Thoracic aorta (tissue), 2 donors: Measurements from ENCODE around the gene ZIC4. TPM values are rescaled to one million over a fixed set of nuclear protein-coding genes. Genes with fewer than 3 reads are reported as not detected.

Experiments
- ATAC-seq: fragments of 150-250 bp; one replicate; pipeline ENCODE4 v1.8.0; 2017; ENCODE audit warnings: low read depth; ENCODE audit not compliant: insufficient number of reproducible peaks, low FRiP score
- DNase-seq: peaks from one replicate; pipeline ENCODE4 v3.0.0-alpha.2; 2020; ENCODE audit warnings: low spot score
- H3K27ac ChIP-seq, 2 donors: fragments of 200-600 bp; sonication (generic); 1 replicate in 1 of 2; 2 replicates in 1 of 2; pipeline ENCODE4 v1.5.1; 2016; ENCODE audit warnings: mild to moderate bottlenecking in 2 of 2, moderate library complexity in 2 of 2
- H3K27me3 ChIP-seq: fragments of 200-600 bp; sonication (generic); replicated peaks from 2 replicates; pipeline ENCODE4 v1.6.0; 2016; ENCODE audit warnings: mild to moderate bottlenecking; ENCODE audit not compliant: insufficient read depth
- H3K36me3 ChIP-seq: fragments of 200-600 bp; sonication (generic); one replicate; pipeline ENCODE4 v1.5.1; 2016
- H3K4me1 ChIP-seq, 2 donors: fragments of 200-600 bp; sonication (generic); 1 replicate in 1 of 2; 2 replicates in 1 of 2; pipeline versions ENCODE4 v1.5.1 to v1.6.0; 2016; ENCODE audit warnings: low read depth in 2 of 2, mild to moderate bottlenecking in 1 of 2; ENCODE audit not compliant: control insufficient read depth in 1 of 2
- H3K4me3 ChIP-seq: fragments of 200-600 bp; sonication (generic); 2 replicates; pipeline ENCODE4 v1.5.1; 2016; ENCODE audit warnings: mild to moderate bottlenecking
- H3K9me3 ChIP-seq: fragments of 200-600 bp; sonication (generic); 2 replicates; pipeline ENCODE4 v1.5.1; 2016
- total RNA-seq, 2 donors: library from RNA; depleted of rRNA; stranded (reverse); fragments of >200 nt; gene quantifications; one replicate each; pipeline versions ENCODE4 v1.1.0 to v1.2.3, GENCODE V29; 2016
- TF ChIP-seq, protein P1 (sequence below): fragments of 200-600 bp; sonication (generic); IDR thresholded peaks from one replicate; pipeline ENCODE4 v1.5.1; 2019; ENCODE audit warnings: antibody characterized with exemption

ZIC4 gene
- not detected for total RNA-seq

DNA sequence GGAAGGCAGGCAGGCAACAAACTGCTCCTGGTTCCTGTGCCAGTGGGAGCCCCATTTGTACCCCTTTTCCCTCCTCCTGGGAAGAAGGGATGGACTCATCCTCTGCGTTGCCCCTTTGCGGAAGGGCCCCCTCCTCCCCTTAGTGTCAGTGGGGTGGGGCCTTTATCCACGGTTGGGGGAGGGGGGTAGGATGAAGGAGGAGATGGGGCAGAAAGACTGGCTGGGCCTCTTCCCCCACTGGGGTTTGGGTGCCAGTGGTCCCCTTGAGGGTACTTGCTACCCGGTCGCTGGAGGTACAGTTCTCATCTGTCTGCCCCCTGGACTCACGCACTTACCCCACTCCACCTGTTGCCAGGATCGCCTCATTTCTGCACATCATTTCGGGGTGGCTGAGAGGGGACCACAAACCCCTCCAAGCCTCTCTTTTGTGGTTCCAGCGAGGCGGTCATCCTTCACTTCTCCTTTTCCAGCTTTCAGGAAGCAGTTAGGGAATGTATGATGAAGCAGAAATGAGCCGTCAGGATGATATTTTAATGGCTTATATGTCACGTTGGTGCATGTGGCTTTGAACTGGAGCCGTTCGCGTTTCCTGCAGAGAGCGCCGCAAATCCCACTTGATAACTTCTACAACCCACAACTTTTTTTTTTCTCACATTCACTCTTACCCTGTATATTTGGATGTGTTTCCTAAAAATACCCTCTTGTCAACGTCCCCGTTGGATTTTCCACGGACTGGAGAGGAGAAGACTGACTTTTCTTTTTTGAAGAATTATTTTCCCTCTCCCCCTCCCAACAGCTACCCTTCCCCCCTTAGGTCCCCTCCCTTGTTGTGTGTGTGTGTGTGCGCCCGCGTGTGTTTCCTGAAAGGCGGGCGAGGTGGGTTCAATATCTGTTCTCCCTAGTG, at the start of gene ZIC4:
TSS of gene ZIC4 (minus strand) at position 516 of the 904 bp plus-strand sequence. CDS start 3,746 bp downstream, outside the sequence.
- H3K4me1 ChIP-seq = peaks cover 12 to 35% of the 10 kb centered on the region in 2 donors
- DNase-seq (no peak), ATAC-seq (no peak)
- no peaks in the 10 kb centered on the region for H3K36me3 ChIP-seq
- H3K27ac ChIP-seq = no peak within 1 kb of the TSS
- TF ChIP-seq, protein P1, sequence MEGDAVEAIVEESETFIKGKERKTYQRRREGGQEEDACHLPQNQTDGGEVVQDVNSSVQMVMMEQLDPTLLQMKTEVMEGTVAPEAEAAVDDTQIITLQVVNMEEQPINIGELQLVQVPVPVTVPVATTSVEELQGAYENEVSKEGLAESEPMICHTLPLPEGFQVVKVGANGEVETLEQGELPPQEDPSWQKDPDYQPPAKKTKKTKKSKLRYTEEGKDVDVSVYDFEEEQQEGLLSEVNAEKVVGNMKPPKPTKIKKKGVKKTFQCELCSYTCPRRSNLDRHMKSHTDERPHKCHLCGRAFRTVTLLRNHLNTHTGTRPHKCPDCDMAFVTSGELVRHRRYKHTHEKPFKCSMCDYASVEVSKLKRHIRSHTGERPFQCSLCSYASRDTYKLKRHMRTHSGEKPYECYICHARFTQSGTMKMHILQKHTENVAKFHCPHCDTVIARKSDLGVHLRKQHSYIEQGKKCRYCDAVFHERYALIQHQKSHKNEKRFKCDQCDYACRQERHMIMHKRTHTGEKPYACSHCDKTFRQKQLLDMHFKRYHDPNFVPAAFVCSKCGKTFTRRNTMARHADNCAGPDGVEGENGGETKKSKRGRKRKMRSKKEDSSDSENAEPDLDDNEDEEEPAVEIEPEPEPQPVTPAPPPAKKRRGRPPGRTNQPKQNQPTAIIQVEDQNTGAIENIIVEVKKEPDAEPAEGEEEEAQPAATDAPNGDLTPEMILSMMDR = no peak
- peaks cover 56% of the 10 kb centered on the region for H3K27me3 ChIP-seq
- H3K9me3 ChIP-seq = no peaks in the 10 kb centered on the region
- peak within 1 kb of the TSS; percentile 36 for H3K4me3 ChIP-seq

DNA sequence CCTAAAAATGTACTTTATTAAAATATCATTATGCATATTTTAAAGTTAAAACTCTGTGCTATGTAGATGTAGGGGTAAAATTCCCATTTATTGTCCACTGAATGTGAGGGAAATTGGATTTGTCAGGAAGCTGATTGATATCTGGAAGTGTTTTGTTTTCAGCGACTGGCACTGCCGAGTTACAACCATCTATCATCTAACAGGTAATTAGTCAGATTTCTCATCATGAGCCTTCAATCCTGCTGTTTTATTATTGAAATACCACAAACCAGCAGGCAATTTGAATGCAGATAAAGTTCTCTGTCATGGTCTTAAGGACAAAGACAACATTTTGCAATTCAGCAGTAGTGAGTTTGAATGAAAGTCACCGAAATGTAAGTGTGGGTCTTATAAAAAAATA, 43.3 kb upstream of the ZIC4 start:
- no peak overlapping the region for H3K27ac ChIP-seq
- H3K27me3 ChIP-seq = no peaks in the 10 kb centered on the region
- no peak overlapping the region for H3K4me3 ChIP-seq
- H3K36me3 ChIP-seq = no peaks in the 10 kb centered on the region
- TF ChIP-seq, protein P1 = no peak
- DNase-seq (no peak), ATAC-seq (no peak)
- H3K9me3 ChIP-seq = no peaks in the 10 kb centered on the region
- no peaks in the 10 kb centered on the region for H3K4me1 ChIP-seq

DNA sequence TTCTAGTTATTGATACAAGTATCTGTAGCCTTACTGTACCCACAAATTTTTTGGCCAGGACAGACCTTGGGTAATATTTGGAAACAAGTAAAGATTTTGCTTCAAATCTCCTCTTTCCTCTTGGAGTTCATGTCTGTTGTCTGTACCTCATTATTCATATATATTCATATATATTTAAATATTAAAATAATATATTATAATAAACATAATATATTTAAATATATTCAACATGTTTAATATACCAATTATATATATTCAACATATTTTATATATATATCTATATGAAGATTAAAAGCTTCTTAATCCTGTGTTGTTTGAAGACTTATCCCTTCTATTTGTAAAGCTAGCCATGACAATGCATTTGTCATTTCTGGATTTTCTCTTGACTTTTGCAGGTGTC, 40.9 kb upstream of the ZIC4 start:
- no peaks in the 10 kb centered on the region for H3K9me3 ChIP-seq
- H3K27me3 ChIP-seq = no peaks in the 10 kb centered on the region
- no peak overlapping the region for H3K27ac ChIP-seq
- TF ChIP-seq, protein P1 = no peak
- no peak overlapping the region for H3K4me3 ChIP-seq
- no peaks in the 10 kb centered on the region for H3K4me1 ChIP-seq
- DNase-seq (no peak), ATAC-seq (no peak)
- H3K36me3 ChIP-seq = no peaks in the 10 kb centered on the region

DNA sequence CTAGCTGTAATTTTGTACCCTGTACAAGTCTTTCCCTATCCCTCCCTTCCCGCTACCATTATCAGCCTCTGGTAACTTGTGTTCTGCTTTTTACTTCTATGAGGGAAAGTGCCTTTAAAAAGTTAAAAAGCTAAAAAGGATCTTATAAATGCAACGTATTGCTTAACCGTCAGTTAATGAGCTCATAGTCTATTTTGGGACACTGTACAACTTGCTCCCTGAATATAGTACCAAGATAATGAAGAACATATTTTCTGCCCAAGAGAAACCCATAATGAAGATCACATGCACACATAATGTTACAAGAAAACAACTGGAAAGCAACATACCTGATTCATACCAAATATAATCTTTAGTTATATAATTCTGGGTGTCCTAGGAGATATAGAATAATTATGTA, 25.4 kb upstream of the ZIC4 start:
- H3K9me3 ChIP-seq = no peaks in the 10 kb centered on the region
- H3K36me3 ChIP-seq = no peaks in the 10 kb centered on the region
- no peak overlapping the region for H3K27ac ChIP-seq
- no peaks in the 10 kb centered on the region for H3K4me1 ChIP-seq
- no peak for DNase-seq
- no peak overlapping the region for H3K4me3 ChIP-seq
- no peak for ATAC-seq
- no peaks in the 10 kb centered on the region for H3K27me3 ChIP-seq
- TF ChIP-seq, protein P1 = no peak

DNA sequence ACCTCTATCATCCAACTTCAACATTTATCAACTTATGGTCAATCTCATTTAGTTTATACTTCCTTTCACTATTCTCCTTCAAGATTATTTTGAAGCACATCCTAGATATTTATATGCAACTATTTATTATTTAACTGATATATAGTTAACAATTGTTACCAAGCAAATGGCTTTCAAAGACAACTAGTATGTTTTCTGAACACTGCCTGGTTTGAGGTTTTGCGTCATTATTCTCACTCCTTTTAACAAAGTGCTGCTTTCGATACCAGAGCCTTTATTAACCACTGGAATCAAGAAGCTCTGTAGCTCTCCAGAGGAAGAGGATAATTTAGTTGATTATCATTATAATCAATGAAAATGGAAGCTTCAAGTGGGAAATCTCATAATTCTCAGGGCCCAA, 22.4 kb upstream of the ZIC4 start:
- Histone ChIP-seq H3K27ac (no peak overlapping the region), H3K36me3 (no peaks in the 10 kb centered on the region), H3K27me3 (peaks cover 6% of the 10 kb centered on the region), H3K9me3 (no peaks in the 10 kb centered on the region), H3K4me1 (no peaks in the 10 kb centered on the region), H3K4me3 (no peak overlapping the region)
- no peak for DNase-seq
- TF ChIP-seq, protein P1 = no peak
- ATAC-seq = no peak
